NB4 (cell line): ENCODE data around the gene CDH4.

ENCODE experiments used
- MYC ChIP-seq: IDR thresholded peaks from 2 replicates; pipeline ENCODE4 v1.6.1; 2011; ENCODE audit warnings: low read depth, low read length
- POLR2A ChIP-seq: IDR thresholded peaks from 2 replicates; pipeline ENCODE4 v1.6.1; 2011; ENCODE audit warnings: mild to moderate bottlenecking; ENCODE audit not compliant: insufficient read length; ENCODE audit errors: extremely low read depth
- TF ChIP-seq, protein P1 (sequence below): IDR thresholded peaks from one replicate; pipeline ENCODE4 v1.5.1; 2012; ENCODE audit warnings: low read depth, low read length
- TF ChIP-seq, protein P2 (sequence below): IDR thresholded peaks from 2 replicates; pipeline ENCODE4 v1.6.1; 2011; ENCODE audit warnings: low read depth, low read length

DNA sequence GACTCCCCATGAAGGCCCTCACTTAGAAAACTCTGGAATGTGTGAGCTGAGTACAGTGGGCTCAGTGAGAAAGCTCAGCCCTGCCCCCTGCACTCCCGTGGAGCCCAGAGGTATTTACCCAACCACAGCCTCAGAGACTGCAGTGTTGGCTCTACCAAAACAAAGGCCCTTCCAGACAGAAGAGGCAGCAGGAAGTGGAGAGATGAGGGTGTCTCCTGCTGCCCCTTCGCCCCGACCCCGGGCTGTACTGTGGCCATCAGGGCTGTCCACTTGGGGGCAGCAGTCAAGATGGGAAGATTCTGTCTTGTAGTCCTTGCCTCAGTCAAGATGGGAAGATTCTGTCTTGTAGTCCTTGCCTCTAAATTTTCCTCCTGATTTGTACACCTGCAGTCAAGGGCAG, 472.3 kb downstream of the CDH4 start:
- TF ChIP-seq POLR2A: no peak
- TF ChIP-seq, protein P1, sequence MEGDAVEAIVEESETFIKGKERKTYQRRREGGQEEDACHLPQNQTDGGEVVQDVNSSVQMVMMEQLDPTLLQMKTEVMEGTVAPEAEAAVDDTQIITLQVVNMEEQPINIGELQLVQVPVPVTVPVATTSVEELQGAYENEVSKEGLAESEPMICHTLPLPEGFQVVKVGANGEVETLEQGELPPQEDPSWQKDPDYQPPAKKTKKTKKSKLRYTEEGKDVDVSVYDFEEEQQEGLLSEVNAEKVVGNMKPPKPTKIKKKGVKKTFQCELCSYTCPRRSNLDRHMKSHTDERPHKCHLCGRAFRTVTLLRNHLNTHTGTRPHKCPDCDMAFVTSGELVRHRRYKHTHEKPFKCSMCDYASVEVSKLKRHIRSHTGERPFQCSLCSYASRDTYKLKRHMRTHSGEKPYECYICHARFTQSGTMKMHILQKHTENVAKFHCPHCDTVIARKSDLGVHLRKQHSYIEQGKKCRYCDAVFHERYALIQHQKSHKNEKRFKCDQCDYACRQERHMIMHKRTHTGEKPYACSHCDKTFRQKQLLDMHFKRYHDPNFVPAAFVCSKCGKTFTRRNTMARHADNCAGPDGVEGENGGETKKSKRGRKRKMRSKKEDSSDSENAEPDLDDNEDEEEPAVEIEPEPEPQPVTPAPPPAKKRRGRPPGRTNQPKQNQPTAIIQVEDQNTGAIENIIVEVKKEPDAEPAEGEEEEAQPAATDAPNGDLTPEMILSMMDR: peak; percentile 59
- TF ChIP-seq, protein P2, sequence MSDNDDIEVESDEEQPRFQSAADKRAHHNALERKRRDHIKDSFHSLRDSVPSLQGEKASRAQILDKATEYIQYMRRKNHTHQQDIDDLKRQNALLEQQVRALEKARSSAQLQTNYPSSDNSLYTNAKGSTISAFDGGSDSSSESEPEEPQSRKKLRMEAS: no peak
- no peak for TF ChIP-seq MYC
